OCI-LY7 (cell line): ENCODE results near the gene ARAP3.

Experiments used
- EZH2phosphoT487 ChIP-seq: fragments of 200-600 bp; sonication (generic); IDR thresholded peaks from 2 replicates; pipeline ENCODE4 v1.6.1; 2018; ENCODE audit warnings: low read depth, borderline replicate concordance, mild to moderate bottlenecking, mixed run types, antibody characterized with exemption, low read length, moderate library complexity, mixed read lengths
- TF ChIP-seq, protein P1 (sequence below): fragments of 200-600 bp; sonication (generic); conservative IDR thresholded peaks from 2 replicates; pipeline ENCODE4 v1.5.1; 2014; ENCODE audit warnings: mild to moderate bottlenecking, antibody characterized with exemption, low read length, moderate library complexity, mixed read lengths

DNA sequence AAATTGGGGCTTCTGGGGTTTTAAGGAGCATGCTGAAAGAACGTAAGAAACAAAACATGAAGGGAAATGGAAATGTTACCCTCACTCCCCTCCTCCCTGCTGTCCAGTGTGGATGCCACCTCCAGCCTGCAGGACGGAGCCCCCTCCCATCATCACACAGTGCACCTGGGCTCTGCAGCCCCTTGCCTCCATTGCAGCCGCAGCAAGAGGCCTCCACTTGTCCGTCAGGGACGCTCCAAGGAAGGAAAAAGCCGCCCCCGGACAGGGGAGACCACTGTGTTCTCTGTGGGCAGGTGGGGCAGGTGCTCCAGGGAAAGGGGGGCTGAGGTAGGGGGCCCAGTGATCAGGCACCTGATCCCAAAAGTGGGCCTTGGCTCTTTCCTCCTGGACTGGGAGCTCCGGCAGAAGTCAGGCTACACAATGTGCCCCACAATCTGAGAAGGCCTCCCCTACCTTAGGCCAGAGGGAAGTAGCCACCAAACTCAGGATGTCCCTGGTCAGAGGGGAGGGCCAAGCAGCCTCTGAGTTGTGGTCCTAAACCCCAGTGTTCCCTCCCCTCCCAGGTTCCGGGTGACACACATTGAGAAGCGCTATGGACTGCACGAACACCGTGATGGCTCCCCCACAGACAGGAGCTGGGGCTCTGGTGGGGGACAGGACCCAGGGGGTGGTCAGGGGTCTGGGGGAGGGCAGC is 42.5 kb downstream of the ARAP3 start:
- TF ChIP-seq, protein P1, sequence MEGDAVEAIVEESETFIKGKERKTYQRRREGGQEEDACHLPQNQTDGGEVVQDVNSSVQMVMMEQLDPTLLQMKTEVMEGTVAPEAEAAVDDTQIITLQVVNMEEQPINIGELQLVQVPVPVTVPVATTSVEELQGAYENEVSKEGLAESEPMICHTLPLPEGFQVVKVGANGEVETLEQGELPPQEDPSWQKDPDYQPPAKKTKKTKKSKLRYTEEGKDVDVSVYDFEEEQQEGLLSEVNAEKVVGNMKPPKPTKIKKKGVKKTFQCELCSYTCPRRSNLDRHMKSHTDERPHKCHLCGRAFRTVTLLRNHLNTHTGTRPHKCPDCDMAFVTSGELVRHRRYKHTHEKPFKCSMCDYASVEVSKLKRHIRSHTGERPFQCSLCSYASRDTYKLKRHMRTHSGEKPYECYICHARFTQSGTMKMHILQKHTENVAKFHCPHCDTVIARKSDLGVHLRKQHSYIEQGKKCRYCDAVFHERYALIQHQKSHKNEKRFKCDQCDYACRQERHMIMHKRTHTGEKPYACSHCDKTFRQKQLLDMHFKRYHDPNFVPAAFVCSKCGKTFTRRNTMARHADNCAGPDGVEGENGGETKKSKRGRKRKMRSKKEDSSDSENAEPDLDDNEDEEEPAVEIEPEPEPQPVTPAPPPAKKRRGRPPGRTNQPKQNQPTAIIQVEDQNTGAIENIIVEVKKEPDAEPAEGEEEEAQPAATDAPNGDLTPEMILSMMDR = no peak
- no peak for TF ChIP-seq EZH2phosphoT487
